NCI-H446 (cell line): ENCODE measurements around the gene PSMG4.
A peak's percentile ranks its signal among the peaks of the same experiment; 100 is the strongest.

ENCODE experiments used
- DNase-seq, 2 experiments: peaks; one replicate each; lab custom pipeline; 2025; lab: John Stamatoyannopoulos, UW

PSMG4 gene

GRCh38 chr6:3309391-3310050 lies 50.8 kb downstream of the PSMG4 start:
- DNase-seq, result no peak

DNA sequence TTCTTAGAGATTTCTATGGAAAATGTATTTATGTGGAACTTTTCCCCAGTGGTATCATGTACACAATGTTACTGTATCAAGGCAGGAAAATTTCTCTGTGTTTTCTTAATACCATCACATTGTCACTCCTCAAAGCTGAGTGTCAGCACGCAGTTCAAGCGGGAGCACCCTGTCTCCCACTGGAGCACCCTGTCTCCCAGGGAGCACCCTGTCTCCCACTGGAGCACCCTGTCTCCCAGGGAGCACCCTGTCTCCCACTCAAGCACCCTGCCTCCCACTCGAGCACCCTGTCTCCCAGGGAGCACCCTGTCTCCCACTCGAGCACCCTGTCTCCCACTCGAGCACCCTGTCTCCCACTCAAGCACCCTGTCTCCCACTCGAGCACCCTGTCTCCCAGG lies 51.3 kb downstream of the PSMG4 start:
- no peak for DNase-seq

DNA sequence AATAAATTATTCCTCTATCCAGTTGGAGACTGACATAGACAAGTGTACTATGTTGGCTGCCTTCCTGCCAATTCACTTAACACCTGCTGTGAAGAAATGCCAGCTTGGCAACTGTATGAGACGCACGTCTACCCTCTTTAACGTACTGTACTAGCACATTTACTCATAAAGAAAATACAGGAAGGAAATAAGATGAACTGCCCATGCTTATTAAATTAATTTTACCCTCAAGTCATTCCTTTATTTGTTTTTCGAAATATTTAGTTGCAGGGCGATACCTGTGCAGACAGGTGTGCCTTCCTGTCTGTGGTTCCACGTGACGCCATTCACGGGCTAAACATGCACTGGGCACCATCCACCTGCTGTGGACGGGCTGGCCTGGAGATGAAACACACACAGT lies 52.0 kb downstream of the PSMG4 start:
- DNase-seq, result peak in 1 of 2 experiments; percentile 17

- no peak for DNase-seq
Observed at GRCh38 chr6:3311826-3312225, 53.1 kb downstream of the PSMG4 start.

DNA sequence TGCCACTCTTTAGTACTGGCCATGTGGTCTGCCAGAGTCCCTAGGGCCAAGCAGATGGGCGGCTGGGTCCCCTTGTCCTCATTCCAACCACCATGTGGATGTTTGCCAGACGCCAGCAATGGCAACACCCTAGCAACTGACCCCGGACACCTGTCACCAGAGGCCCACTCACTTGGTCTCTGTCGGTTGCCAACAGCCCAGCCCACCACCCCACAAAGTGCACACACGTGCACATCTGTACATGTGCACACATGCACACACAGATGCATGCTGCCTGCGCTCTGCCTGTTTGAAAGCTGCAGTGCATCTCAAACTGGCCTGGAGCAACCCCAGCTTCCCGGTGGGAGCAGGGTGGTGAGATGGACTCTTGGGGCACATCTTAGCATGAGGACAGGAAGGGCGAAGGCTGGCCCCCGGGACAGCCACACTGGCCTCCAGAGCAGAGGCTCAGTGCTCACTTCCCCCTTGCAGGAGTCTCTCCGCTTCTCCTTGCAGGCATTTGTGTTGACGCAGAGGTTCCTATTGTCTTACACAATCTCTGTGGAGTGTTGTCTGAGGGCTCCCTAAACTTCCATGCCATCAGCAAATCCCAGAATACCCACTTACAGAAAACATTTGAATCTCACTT lies 54.0 kb downstream of the PSMG4 start:
- DNase-seq, result no peak

DNA sequence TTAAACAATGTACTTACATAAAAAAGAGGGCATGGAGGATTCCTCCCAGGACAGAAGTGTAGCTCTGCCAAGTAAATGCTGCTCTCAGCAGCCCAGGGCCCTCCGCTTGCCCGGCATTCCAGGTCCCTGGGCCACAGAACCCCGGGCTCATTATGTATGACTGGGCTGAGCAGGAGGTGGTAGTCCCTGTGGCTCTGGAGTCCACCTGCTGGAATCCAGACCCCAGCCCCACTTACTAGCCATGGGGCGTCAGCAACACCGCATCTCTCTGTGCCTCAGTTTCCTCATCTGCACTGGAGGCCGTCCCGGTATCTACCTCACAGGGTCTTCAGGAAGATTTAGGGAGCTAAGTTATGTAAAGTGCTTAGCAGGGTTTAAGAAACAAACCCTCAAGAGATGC lies 55.4 kb downstream of the PSMG4 start:
- DNase-seq, result no peak

DNA sequence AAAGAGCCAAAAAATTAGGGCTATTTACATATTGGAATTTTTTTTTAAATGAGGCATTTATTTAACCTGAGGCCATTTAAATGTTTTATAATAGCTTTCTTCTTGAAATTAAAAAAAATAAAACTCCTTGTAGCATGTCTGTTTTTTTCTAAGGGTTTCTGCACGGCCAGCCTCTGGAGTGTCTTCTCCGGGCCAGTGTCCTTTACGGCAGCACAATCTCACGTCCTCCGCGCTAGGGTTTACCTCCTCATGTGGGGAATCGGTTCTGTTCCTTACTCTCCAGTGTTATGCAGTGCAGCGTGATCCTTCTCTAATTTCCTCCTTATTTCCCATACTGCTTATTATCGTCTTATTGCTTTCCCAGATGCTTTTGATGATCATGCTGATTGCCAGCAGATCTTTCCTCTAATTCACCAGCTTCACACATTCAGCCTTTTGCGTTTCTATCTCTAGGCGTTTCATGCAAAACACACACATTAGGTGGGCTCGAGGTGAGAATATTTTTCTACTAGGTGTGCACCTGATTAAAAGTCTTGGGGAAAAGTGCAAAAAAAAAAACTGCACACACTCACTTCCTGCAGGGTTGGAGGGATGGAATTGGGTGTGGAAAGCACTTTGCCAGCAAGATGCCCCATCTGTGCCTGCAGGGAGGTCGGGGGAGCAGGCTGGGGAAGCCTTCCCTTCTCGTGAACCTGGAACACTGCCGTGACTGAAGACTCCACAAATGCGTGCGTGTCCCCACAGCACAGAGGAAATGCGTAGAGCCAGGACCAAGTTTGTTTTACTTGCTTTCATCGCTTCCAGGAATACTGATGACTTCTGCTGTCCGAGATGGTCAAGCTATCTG lies 56.1 kb downstream of the PSMG4 start:
- DNase-seq, result no peak

DNA sequence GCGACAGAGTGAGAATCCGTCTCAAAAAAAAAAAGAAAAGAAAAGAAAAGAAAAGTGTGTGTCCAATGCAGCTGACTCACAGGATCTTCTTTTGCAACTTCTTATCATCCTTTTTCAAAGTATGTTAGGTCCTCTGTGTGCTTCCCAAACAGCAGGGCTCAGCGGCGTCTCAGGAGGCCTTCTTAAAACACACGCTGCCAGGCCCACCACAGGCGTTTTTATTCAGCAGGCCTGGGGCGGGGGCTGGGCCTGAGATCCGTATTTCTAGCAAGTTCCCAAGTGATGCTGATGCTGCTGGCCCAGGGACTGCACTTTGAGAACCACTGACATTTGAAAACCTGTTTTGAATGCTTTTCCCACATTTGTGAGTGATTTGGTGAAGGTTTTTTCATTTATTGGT lies 57.1 kb downstream of the PSMG4 start:
- no peak for DNase-seq

GRCh38 chr6:3316331-3316730 lies 57.6 kb downstream of the PSMG4 start:
- no peak for DNase-seq

DNA sequence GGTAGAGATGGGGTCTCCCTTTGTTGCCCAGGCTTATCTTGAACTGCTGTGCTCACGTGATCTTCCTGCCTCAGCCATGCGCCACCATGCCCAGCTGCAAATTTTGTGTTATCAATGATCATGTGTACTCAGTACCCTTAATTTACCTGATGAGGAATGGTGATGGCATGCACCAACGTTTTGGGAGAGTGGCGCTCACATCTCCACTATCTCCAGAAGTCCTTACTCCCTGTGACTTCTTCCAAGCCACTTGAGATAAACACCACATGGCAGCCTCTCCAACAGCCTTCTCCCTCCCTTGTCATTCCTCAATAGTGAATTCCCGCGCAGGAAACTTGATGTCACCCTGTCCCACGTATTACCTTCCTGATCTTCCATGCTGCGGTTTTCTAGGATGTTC lies 58.1 kb downstream of the PSMG4 start:
- DNase-seq, result no peak
